ENCODE measurements around the gene CDKN2AIPNL.

- TF ChIP-seq CTCF (IDR thresholded peaks at IDR 0.05) (no peak), REST (IDR thresholded peaks at IDR 0.05; ENCODE audit: insufficient read depth in 1 of 2, low read depth in 2 of 2, low read length in 1 of 2) (no peak), TCF7L2 (IDR thresholded peaks at IDR 0.05; ENCODE audit: low read depth, low read length) (no peak)
These were observed 19.4 kb downstream of the CDKN2AIPNL start for GRCh38 chr5:134392301-134392700.

Data from Panc1 (cell line).